Adrenal gland (tissue), 12 donors: Measurements from ENCODE around the gene APBA2. TPM values are rescaled to one million over a fixed set of nuclear protein-coding genes. Genes with fewer than 3 reads are reported as not detected.
"Not testable (repeated sequence)": the region's sequence is repeated elsewhere in the genome, so short reads cannot be mapped to it uniquely, and the experiment has no call there.

ENCODE experiments used
- DNase-seq, 7 donors: peaks; one replicate each; pipeline ENCODE4 v3.0.0-alpha.2; 2019 to 2020
- H3K27ac ChIP-seq, 5 donors: fragments of 200-600 bp; sonication (generic) in 4 of 5; 1 replicate in 3 of 5; 2 replicates in 2 of 5; pipeline versions ENCODE4 v1.5.1 to v1.8.0; 2016 to 2020; ENCODE audit warnings: mild to moderate bottlenecking in 1 of 5
- H3K27me3 ChIP-seq: fragments of 200-600 bp; 2 replicates; pipeline ENCODE4 v1.8.0; 2021
- H3K36me3 ChIP-seq, 2 donors: fragments of 200-600 bp; replicated peaks in 1 of 2; 1 replicate in 1 of 2; 2 replicates in 1 of 2; pipeline versions ENCODE4 v1.5.1 to v1.8.0; 2018 to 2022
- H3K4me1 ChIP-seq, 2 donors: fragments of 200-600 bp; replicated peaks in 1 of 2; 1 replicate in 1 of 2; 2 replicates in 1 of 2; pipeline versions ENCODE4 v1.5.1 to v1.8.0; 2018 to 2021
- H3K4me3 ChIP-seq, 4 donors: fragments of 200-600 bp; sonication (generic) in 3 of 4; one replicate each; pipeline ENCODE4 v1.5.1; 2016 to 2018
- H3K9me3 ChIP-seq, 3 donors: fragments of 200-600 bp; sonication (generic) in 1 of 3; replicated peaks in 1 of 3; 1 replicate in 2 of 3; 2 replicates in 1 of 3; pipeline versions ENCODE4 v1.5.1 to v1.8.0; 2016 to 2021
- POLR2A ChIP-seq, 2 donors: fragments of 450-650 bp; IDR thresholded peaks; one replicate each; pipeline ENCODE4 v1.6.1; 2017; ENCODE audit warnings: antibody characterized with exemption in 2 of 2, mild to moderate bottlenecking in 2 of 2, moderate library complexity in 1 of 2
- WGBS, 4 donors: extraction: QIAGEN DNeasy Blood & Tissue Kit in 2 of 4; methylation state at CpG; one replicate each; pipeline versions ENCODE4 v1.1.5 to v1.1.7; 2013 to 2017; 5-methylcytosine and 5-hydroxymethylcytosine counted together
- intact Hi-C, 2 donors: fragments of 100-400 bp; cut with DNase I; formaldehyde crosslinking; loops; one replicate each; pipeline versions ENCODE4 v1.14.1 to v1.15.0; 2022 to 2023
- polyA plus RNA-seq, 3 donors: library from polyadenylated mRNA; stranded (reverse); fragments of 200-250 nt in 2 of 3; fragments of 350-450 nt in 1 of 3; fragmentation: Illumina TruSeq in 1 of 3; extraction: RNeasy Lipid Tissue Mini Kit (QIAGEN cat#74804) in 1 of 3; gene quantifications; one replicate each; pipeline ENCODE4 v1.2.3, GENCODE V29; 2013 to 2014
- total RNA-seq, 9 donors: library from RNA; depleted of rRNA in 4 of 9; stranded (reverse); fragments of >200 nt in 4 of 9; fragments of 120-200 nt in 1 of 9; fragmentation: NEBNext Ultra II Directional in 1 of 9; extraction: Animal tissue kit (Norgen Biotek cat#: 25700) in 1 of 9; gene quantifications; one replicate each; pipeline versions ENCODE4 v1.1.0 to v1.2.4, GENCODE V29; 2013 to 2023
- TF ChIP-seq, protein P1 (sequence below), 6 experiments: fragments of 450-650 bp in 4 of 6; fragments of 200-600 bp in 2 of 6; sonication (generic) in 1 of 6; IDR thresholded peaks; 1 replicate in 5 of 6; 2 replicates in 1 of 6; pipeline versions ENCODE4 v1.5.1 to v1.8.0; 2016 to 2021; ENCODE audit warnings: antibody characterized with exemption in 6 of 6, mild to moderate bottlenecking in 2 of 6, moderate library complexity in 1 of 6
- donor health status: healthy with polysubstance abuse.
- donor health status: Bipolar disorder and iron deficiency.
- donor health status: DM: yes; HTN: yes; CAD: no.
- donor health status: DM: no; HTN: no; CAD: no.
- donor health status: DM: no; HTN: no; CAD: no.
- donor health status: DM: yes; HTN: yes; CAD: no.

The APBA2 gene
- total and polyA plus RNA-seq, 12 donors = 2.1 to 13.2 (median 4.7) TPM

DNA sequence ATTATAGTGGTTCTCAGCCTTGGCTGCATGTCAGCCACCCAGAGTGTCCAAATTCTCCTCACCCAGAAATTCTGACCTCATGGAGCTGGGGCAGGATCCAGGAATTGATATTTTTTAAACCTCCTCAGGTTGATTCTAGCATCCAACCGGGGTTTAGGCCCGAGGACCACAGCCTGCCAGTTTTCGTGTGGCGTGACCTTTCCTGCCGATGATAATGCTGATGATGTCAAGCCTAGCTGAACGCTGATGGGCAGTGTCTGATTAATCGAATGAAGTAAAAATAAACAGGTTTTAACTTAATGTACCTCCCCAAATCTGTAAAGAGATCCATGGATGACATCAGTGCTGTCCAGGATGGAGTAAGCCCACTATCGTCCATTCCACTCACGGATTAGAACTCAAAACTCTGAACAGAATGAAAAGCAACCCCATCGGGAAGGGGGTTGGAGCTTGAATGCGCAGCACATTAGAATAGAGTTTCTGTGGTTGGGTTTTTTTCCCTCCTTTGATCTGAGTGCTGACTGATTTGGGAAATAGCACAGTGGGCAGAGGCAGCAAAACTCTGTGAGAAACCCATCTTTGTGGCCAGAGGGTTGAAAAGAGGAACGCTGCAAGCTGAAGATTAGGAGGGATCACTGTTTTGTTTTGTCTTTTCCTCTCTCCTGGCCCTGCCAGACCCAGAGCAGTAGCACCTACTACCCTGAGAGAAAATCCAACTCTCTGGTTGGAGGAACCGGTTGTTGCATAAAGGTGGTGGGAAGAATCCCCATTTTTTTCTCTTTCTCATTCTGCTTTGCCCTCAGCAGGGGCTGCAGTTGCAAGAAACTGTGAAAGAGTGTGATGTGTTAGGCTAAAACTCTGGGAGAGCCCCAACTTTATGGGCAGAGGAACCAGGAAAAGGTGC lies 153.9 kb downstream of the APBA2 start:
- 77 to 85% (median 82%) methylated on average over 13 of the region's 13 CpGs for WGBS, 4 donors
- Histone ChIP-seq H3K27me3 (no peaks in the 10 kb centered on the region), H3K36me3 (no peaks in the 10 kb centered on the region), H3K27ac (no peak overlapping the region), H3K4me3 (no peak overlapping the region), H3K9me3 (no peaks in the 10 kb centered on the region), H3K4me1 (no peaks in the 10 kb centered on the region)
- TF ChIP-seq, protein P1, sequence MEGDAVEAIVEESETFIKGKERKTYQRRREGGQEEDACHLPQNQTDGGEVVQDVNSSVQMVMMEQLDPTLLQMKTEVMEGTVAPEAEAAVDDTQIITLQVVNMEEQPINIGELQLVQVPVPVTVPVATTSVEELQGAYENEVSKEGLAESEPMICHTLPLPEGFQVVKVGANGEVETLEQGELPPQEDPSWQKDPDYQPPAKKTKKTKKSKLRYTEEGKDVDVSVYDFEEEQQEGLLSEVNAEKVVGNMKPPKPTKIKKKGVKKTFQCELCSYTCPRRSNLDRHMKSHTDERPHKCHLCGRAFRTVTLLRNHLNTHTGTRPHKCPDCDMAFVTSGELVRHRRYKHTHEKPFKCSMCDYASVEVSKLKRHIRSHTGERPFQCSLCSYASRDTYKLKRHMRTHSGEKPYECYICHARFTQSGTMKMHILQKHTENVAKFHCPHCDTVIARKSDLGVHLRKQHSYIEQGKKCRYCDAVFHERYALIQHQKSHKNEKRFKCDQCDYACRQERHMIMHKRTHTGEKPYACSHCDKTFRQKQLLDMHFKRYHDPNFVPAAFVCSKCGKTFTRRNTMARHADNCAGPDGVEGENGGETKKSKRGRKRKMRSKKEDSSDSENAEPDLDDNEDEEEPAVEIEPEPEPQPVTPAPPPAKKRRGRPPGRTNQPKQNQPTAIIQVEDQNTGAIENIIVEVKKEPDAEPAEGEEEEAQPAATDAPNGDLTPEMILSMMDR (IDR thresholded peaks at IDR 0.05) = no peak
- TF ChIP-seq POLR2A (IDR thresholded peaks at IDR 0.05) = no peak
- no peak for DNase-seq
- intact Hi-C loops = no loop called here

- no peaks in the 10 kb centered on the region for H3K9me3 ChIP-seq
- intact Hi-C loops = no loop called here
- 75 to 79% (median 77%) methylated on average over 8 of the region's 8 CpGs for WGBS, 4 donors
- no peak for DNase-seq
- TF ChIP-seq, protein P1 (IDR thresholded peaks at IDR 0.05) = no peak
- no peak for TF ChIP-seq POLR2A (IDR thresholded peaks at IDR 0.05)
- no peaks in the 10 kb centered on the region for H3K4me1 ChIP-seq
- no peak overlapping the region for H3K4me3 ChIP-seq
- no peaks in the 10 kb centered on the region for H3K27me3 ChIP-seq
- no peak overlapping the region for H3K27ac ChIP-seq
- no peaks in the 10 kb centered on the region for H3K36me3 ChIP-seq
Observed at GRCh38 chr15:29040370-29040751, 154.6 kb downstream of the APBA2 start.

DNA sequence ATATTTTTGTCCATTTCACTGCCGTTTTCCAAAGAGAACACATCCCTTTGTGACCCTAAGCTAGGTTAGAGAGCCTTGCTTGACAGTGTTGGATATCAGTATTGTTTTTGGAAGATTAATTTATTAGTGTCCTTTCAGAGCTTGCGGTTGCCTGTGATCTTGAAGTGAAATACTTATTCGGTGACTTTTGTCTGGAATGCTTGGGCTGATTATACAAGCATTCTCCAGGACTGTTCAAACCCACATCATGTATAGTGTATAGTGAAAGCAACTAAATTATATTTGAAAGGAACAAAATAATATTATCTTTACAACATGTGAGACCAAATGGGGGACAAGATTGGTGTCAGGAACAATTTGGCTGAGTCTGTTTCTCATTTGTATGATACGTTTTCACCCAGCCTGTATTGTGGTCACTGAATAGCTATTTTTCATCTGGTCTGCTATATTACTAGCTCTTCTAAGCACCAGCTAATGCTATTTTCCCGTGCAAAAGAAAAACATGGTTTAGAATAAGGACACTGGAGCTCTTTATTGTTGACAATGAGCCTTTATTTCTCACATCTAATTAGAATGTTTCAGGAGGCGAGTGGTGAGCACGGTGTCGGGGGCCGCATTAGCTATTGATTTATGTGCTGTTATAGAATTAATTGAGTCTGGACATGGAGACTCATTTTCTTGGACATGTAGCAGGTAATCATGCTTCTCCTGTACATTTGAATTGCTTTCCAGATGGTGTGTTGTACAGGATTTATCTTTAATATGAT lies 158.1 kb downstream of the APBA2 start:
- no peak overlapping the region for H3K27ac ChIP-seq
- H3K9me3 ChIP-seq = no peaks in the 10 kb centered on the region
- H3K4me3 ChIP-seq = no peak overlapping the region
- TF ChIP-seq, protein P1 (IDR thresholded peaks at IDR 0.05) = no peak
- no peak for TF ChIP-seq POLR2A (IDR thresholded peaks at IDR 0.05)
- intact Hi-C loops = no loop called here
- H3K4me1 ChIP-seq = no peaks in the 10 kb centered on the region
- no peaks in the 10 kb centered on the region for H3K36me3 ChIP-seq
- WGBS, 4 donors = 60 to 76% (median 73%) methylated on average over 9 of the region's 9 CpGs
- no peak for DNase-seq
- no peaks in the 10 kb centered on the region for H3K27me3 ChIP-seq

DNA sequence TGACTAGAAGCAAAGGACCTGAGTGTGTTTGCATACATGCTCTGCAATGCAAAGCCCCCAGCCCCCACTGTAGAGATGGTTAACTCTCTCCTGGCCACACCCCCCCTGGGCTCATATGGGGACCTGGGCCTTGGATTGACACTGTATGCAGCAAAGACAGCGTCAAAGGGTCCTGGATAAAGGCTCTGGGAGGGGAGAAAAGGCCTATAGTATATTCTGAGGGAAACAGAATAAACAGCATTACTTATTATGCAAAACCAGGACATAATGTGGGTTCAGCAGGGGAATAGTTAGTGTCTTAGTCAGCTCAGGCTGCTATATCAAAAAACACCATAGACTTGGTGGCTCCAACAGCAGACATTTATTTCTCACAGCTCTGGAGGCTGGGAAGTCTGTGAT lies 158.7 kb downstream of the APBA2 start:
- no peaks in the 10 kb centered on the region for H3K36me3 ChIP-seq
- H3K4me3 ChIP-seq = no peak overlapping the region
- H3K27me3 ChIP-seq = no peaks in the 10 kb centered on the region
- 81 to 100% (median 84%) methylated on average over 1 of the region's 1 CpG for WGBS, 4 donors
- no peaks in the 10 kb centered on the region for H3K9me3 ChIP-seq
- peak in 1 of 7 donors; percentile 17 for DNase-seq
- H3K4me1 ChIP-seq = no peaks in the 10 kb centered on the region
- intact Hi-C loops = no loop called here
- TF ChIP-seq, protein P1 (IDR thresholded peaks at IDR 0.05) = no peak
- no peak for TF ChIP-seq POLR2A (IDR thresholded peaks at IDR 0.05)
- no peak overlapping the region for H3K27ac ChIP-seq

GRCh38 chr15:29045161-29045560 lies 159.4 kb downstream of the APBA2 start:
- H3K36me3 ChIP-seq, H3K27ac ChIP-seq, H3K27me3 ChIP-seq, H3K9me3 ChIP-seq, H3K4me1 ChIP-seq, H3K4me3 ChIP-seq, intact Hi-C loops: not testable (repeated sequence)
- DNase-seq = peak in 1 of 7 donors; percentile 15
- 86 to 94% (median 92%) methylated on average over 7 of the region's 7 CpGs for WGBS, 4 donors
